NCI-H510A treated with DMSO at 0.1 percent for 48 hours (cell line): ENCODE results near the gene FNDC1.

Experiments used
- DNase-seq: peaks from one replicate; lab custom pipeline; 2025; lab: John Stamatoyannopoulos, UW

Gene FNDC1

DNA sequence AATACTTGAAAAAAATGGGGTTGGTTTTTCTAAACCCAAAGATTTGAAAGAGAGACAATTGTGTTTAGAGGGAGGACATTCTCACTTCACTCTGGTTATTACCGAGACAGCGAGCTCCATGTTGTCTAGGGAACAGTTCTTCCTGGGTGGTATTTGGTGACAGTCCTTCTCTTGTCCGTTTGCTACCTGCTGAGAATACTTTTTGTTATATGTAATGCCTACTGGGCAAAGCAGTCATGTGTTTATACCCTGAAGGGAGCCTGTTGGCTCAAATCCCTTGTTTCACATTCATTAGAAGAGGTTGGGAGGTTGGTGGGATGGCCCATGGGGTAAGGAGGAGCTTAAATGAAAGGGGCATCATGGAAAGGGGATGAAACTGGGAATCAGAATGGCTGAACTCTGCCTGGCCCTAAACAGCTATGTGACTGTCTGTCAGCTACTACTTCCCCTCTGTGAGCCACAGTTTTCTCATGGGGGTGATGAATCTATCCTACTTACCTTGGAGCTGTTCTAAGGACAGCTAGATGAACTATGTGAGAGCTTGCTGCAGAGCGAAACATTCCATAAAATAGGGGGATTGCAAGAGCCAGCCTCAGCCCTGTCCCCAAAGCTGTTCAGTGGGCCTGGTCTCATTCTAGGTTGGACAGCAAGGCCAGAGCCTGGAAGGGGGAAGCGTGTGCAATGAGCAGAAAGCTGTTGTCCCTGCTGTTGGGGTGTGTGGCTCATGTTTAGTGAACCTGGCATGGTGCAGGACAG, 43.5 kb downstream of the FNDC1 start:
- DNase-seq = no peak

DNA sequence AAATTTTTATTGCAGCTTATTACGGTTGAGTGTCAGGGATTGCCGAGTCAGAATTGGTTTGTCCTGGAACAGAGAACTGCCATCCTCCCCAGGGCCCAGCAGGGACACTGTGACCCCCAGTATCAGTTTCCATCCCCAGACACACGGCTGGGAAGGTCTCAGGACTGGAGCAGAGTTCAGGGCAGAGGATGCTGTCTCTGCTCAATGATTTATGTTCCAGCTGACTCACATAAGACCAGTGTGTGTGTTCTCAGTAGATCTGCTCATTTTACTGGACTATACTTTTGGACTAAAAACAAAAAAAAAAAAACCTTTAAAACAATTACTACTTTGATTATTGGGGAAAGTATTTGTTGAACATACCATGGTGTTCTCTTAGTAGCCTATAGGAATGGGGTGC, 44.2 kb downstream of the FNDC1 start:
- no peak for DNase-seq

DNA sequence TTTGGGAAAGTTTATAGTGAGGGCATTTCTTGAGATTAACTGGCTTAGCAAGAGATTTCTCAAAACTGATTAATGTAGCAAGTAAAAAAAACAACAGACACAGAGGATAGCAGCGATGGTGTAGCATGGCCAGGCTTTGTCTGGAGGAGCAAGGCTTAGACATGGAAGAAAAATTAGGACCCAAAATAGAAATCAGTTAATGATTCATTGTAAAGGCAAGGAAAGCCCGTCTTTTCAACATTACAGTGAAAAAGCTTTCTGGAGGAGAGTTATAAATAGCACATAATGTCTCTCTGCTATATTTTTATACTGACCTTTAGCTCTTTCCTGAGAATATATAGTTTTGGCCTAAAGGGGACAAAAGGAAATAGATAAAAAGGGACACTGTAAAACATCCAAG, 45.1 kb downstream of the FNDC1 start:
- no peak for DNase-seq

DNA sequence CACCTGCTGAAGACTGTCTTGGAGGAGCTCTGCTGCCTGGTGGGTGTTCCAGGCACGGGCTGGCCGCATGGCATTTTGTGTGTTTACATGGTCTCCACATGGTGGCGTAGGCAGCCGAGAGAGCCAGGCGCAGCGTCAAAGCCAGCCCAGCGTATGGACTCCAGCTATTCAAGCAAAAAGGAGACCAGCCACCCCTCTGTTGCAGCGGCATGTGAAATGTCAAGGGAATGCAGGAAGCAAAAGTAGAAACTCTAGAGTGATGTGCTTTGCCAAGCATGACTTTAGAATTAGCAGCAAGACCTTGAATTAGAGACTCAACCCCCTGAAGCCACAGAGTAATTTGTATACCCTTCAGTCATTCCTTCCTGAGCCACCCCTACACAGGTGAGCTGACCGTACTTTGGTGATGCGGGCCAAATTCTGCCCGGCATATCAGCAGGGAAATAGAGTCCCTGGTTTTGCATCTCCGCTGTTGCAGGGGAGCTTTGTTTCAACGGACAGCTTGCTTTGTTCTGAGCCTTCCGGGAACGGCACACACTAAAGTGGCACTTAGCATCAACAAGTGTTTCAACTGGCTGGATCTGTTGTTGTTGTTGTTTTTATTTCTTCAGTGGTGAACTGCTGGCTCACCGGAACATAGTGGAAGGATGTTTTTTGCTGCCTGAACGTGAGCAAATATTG, 48.5 kb downstream of the FNDC1 start:
- peak; percentile 1 for DNase-seq

DNA sequence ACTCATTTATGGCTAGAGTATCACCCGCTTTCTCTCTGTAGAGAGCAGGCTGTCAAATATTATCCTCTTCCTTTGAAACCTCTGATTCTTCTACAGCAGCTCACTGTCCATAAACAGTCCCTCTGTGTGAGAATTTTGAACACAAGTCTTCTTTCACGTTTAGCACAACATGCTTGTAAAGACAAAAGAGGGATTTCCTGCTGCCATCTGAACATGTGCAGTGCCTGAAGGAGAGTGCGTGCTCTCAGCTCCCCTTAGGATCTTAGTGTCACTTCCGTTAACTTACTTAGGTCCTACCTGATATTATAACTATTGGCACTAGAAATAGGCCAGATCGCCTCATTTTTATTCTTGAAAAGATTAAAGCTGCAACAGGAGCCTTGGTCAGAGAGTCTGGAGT, 50.9 kb downstream of the FNDC1 start:
- no peak for DNase-seq

DNA sequence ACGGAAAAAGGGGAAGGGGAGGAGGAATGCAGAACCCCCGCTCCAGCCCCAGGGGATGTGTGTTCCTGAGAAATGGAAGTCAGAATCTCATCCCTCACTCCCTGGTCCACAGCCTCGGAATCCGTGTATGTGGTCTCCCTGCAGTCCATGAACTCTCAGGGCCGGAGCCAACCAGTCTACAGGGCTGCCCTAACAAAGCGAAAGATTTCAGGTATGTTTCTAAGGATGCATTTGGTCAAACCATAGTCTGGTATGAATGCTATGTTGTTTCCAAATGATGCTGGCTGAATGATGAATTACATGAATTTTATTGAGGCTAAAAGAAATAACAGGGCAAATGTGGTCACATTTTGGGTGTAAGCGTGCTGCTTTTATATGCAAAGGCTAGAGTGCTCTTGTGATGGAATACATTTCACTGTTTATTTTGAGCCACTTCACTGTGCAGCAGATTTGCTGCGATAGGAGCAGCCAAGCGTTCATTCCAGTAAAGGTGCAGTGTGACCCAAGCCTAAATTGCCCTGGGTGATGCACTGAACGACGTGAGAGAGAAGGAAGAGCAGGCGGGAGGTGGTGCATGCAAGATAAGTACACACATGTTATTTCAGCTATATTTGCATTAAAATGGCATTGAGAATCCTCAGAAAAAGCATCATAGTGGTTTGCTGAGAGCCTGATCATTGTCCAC, 52.4 kb downstream of the FNDC1 start:
- DNase-seq = no peak

DNA sequence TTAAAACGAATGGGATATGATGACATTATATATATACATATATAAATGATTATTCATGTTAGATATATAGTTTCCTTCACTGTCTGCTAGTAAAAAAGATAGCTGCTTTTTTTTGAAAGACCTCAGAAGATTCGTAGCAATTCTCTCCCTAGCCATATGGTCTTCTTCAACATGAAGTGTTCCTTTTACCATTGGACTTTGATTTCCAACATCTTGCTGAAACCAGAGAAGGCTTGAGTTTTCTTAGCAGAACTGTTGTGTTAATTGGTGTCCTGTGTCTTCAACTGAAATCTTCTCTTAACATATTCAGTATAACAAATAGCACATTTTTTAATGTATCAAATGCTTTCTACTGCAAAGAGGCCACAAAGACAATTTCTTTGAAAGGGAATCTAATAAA, 55.3 kb downstream of the FNDC1 start:
- no peak for DNase-seq

DNA sequence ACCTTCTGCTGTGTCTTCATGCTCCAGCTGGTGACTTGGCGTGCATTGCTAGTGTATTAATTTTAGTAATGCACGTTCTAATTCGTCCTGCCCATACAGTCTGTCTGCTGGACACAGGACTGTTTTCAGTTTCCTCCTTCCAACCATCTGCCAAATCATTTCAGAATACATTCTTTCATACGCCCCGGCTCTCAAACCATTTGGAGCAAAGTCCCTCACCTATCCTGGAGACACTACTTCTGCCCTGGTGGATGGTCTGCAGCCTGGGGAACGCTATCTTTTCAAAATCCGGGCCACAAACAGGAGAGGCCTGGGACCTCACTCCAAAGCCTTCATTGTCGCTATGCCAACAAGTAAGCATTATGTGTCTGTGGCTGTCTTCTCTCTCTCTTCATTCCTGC, 60.5 kb downstream of the FNDC1 start:
- DNase-seq = no peak

DNA sequence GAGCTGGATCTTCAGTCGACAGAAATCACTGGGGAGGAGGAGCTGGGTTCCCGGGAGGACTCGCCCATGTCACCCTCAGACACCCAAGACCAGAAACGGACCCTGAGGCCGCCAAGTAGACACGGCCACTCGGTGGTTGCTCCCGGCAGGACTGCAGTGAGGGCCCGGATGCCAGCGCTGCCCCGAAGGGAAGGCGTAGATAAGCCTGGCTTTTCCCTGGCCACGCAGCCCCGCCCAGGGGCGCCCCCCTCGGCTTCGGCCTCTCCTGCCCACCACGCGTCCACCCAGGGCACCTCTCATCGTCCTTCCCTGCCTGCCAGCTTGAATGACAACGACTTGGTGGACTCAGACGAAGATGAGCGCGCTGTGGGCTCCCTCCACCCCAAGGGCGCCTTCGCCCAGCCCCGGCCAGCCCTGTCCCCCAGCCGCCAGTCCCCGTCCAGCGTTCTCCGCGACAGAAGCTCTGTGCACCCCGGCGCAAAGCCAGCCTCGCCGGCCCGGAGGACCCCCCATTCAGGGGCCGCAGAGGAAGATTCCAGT, 63.0 kb downstream of the FNDC1 start:
- DNase-seq = no peak

DNA sequence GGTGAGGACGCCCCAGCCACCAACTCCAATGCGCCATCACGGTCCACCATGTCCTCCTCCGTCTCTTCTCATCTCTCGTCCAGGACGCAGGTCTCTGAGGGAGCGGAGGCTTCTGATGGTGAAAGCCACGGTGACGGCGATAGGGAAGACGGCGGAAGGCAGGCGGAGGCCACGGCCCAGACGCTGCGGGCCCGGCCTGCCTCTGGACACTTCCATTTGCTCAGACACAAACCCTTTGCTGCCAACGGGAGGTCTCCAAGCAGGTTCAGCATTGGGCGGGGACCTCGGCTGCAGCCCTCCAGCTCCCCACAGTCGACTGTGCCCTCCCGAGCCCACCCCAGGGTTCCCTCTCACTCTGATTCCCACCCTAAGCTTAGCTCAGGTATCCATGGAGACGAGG, 63.6 kb downstream of the FNDC1 start:
- no peak for DNase-seq

DNA sequence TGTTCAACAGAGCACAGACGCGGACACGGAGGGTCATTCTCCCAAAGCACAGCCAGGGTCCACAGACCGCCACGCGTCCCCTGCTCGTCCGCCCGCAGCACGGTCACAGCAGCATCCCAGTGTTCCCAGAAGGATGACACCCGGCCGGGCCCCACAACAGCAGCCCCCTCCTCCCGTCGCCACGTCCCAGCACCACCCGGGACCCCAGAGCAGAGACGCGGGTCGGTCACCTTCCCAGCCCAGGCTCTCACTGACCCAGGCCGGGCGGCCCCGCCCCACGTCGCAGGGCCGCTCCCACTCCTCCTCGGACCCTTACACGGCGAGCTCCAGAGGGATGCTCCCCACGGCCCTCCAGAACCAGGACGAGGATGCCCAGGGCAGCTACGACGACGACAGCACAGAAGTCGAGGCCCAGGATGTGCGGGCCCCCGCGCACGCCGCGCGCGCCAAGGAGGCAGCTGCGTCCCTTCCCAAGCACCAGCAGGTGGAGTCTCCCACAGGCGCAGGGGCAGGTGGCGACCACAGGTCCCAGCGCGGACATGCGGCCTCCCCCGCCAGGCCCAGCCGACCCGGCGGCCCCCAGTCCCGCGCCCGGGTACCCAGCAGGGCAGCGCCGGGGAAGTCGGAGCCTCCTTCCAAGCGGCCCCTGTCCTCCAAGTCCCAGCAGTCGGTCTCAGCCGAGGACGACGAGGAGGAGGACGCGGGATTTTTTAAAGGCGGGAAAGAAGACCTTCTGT, 64.3 kb downstream of the FNDC1 start:
- no peak for DNase-seq

DNA sequence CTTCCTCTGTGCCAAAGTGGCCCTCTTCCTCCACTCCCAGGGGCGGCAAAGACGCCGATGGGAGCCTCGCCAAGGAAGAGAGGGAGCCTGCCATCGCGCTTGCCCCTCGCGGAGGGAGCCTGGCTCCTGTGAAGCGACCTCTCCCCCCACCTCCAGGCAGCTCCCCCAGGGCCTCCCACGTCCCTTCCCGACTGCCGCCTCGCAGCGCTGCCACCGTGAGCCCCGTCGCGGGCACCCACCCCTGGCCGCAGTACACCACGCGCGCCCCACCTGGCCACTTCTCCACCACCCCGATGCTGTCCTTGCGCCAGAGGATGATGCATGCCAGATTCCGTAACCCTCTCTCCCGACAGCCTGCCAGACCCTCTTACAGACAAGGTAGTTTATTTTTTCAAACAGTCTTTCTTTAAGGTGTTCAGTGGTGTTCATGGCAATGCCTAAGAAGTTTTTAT, 64.9 kb downstream of the FNDC1 start:
- no peak for DNase-seq

DNA sequence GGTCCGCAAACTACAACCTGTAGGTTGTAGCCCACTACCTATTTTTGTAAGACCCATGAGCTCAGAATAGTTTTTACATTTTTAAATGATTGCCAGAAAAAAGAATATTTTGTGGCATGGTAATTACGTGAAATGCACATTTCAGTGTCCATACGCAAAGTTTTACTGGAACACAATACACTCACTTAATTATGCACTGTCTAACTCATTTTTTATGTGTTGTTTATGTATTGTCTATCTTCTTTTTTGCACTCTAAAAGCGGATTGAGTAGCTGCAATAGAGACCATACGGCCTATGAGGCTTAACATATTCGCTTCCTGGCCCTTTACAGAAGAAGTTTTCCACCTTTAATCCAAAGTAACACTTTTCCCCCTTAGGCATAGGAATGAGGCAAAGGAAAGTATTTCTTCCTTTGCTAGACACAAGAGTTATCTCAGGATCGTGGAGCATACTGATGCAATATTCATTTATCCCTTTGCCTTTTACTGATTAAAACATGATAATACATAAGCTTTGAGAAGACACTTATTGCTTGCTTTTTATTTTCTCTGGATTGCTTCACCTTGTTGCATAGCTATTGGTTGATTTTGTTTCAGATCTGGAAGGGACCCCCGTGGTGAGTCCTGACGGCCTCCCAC, 69.8 kb downstream of the FNDC1 start:
- DNase-seq = no peak

DNA sequence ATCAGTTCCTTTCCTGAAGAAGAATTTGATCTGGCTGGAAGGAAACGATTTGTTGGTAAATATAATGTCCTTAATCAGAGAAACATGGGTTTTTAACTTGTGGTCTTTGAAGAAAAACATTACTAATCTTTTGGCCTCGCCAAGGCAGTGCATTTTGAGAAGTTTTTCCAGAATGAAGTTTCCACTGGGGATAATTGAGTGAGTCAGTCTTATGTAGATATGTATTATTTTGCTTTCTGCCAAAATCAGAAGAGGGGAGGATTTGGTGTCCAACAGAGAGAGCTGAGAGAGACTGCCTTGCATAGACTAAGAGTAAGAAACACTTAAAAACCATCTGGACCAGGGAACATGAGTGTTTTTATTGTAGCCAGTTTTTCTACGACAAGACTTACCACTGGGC, 79.9 kb downstream of the FNDC1 start:
- no peak for DNase-seq

DNA sequence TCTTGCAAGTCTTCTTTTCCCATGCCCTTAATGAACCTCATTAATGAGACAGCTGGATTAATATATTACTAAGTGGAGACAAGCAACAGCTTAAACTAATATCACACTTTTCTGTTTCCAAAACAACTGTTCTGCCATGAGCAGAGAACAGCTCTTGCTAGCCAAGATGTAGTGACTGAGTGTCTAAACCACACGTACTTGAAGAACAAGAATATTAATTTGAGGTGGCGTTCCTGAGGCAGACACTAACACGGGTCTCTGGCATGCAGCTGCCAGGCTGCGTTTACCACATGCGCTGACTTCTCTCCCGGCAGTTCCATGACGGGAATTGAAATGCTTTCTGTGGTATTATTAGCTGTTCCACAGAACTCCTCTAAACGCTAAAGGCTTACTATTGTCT, 80.6 kb downstream of the FNDC1 start:
- DNase-seq = no peak

DNA sequence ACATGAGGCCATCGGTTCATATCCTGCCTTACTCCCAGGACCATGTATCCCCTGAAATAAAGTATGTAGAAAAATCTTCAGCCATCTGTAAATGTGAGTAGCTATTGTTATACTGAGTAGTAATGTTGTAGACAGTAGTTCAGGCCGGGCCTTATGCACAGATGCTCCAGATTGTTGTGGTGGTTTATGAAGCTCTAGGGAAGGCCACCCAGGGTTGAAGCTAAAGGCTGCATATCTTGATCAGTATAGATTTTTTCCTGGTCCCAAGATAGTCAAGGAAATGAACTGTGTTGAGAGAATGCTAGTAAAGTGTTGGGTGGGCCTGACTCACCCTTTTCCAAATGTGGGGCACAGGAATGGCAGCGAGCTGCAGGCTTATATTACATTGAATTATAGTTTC, 81.4 kb downstream of the FNDC1 start:
- DNase-seq = no peak

DNA sequence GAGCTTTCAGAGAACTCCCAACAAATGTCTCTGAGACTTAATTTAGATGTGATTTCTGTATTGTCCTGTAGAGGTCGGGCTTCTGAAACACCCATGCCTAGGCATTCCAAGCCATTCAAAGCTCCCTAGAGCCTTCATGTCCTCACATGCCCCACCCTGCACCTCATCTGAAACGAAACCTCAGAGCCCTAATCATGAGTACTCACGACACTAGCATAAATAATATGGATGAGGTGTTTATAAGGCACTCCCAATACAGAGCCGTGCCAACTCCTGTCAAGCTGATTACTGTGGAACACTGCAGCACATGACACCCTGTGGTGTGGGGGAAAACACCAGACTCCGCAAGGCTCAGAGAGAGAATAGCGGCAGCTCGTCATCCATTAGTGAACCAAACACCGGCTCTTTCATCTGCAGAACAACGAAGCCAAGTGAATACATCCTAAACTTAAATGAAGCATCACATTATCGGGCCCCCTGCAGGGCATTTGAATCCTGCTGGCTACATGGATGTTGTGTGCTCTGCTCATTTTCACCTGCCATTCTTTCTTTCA, 83.8 kb downstream of the FNDC1 start:
- no peak for DNase-seq

DNA sequence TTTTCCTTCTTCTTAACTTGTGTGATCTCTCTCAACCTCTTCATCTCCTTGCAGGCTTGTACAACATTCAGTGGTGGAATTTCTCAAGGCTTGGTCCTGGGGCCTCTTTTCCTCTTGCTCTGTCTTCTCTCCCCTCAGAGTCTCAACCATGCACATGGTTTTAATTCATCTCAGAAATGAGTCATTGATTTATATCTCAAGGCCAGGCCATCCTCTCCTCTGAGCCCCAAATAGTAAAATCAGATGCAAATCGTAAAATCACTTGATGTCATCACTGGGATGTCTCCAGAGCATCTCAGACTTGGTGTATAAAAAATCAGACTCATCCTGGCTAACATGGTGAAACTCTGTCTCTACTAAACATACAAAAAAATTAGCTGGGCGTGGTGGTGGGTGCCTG, 85.0 kb downstream of the FNDC1 start:
- DNase-seq = no peak

DNA sequence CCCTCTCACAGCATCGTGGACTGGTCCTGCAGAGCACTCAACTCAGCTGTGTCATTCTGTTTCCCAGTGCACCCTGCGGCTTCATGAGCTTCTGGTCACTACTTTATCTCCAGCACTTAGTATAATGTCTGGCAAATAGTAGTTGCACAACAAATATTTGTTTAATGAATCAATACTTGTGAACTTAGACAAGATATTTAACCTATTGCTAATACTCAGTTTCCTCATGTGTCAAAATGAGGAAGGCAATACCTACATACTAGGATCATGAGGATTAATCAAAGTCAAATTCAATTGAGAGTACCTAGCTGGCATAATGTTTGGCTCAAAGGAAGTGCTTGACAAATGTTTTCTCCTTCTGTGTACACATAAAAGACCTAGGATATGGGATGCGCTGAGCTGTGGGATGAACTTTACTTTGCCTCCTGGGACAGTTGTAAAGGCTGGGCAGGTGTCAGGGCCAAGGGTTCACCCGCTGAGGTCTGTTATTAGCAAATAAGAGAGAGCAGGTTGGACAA, 86.3 kb downstream of the FNDC1 start:
- no peak for DNase-seq

DNA sequence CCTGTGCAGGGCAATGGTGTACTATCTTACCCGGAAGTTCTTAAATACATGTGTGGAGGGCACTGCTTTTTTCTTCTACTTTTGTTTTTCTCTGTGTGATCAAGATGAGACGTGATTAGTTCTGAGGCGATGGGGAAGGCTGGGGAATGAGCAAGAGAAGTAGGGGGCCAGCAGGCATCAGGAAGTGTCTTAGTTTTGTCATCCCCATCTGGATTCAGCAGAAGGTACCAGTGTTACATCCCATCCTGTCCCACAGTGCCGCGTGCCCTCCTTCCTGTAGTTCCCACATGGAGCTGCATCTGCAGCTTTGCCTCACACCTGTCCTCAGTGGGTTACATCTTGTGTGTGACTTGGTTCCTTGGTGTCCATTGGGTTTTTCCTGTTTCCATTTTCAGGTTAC, 86.9 kb downstream of the FNDC1 start:
- DNase-seq = no peak

DNA sequence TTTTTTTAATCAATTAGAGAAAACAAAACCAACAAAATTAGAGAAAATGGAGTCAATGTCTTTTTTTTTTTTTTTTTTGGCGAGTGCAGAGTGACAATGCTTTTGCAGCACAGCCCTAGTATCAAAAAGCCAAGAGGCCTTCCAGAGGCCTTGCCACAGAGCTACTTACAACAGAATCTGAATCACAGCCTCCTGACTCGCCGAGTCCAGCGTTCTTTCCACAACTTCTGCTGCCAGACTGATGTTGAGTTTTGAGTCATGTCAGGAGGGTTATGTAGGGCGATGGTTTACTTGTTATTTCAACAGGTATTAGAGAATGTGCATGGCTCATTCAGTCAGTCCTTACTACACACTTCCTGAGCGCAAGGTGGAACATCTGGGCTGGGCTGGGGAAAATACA, 88.6 kb downstream of the FNDC1 start:
- DNase-seq = no peak
